Left ventricle myocardium inferior (tissue), 1 donor: ENCODE measurements around the gene KCNH2. TPM values are rescaled to one million over a fixed set of nuclear protein-coding genes. Genes with fewer than 3 reads are reported as not detected.

Experiments used
- DNase-seq: peaks from one replicate; pipeline ENCODE4 v3.0.0-alpha.2; 2020
- H3K27ac ChIP-seq: fragments of 200-600 bp; replicated peaks from 2 replicates; pipeline ENCODE4 v1.8.0; 2021
- H3K27me3 ChIP-seq: fragments of 200-600 bp; 2 replicates; pipeline ENCODE4 v1.8.0; 2021; ENCODE audit warnings: low read depth
- H3K36me3 ChIP-seq: fragments of 200-600 bp; 2 replicates; pipeline ENCODE4 v1.8.0; 2021
- H3K4me1 ChIP-seq: fragments of 200-600 bp; 2 replicates; pipeline ENCODE4 v1.8.0; 2021
- H3K4me3 ChIP-seq: fragments of 200-600 bp; 2 replicates; pipeline ENCODE4 v1.8.0; 2021; ENCODE audit warnings: mild to moderate bottlenecking, moderate library complexity
- H3K9me3 ChIP-seq: fragments of 200-600 bp; replicated peaks from 2 replicates; pipeline ENCODE4 v1.8.0; 2021
- intact Hi-C: fragments of 100-400 bp; cut with micrococcal nuclease; formaldehyde crosslinking; loops from one replicate; pipeline ENCODE4 v1.11.0; 2022
- total RNA-seq: library from RNA; stranded (reverse); fragmentation: NEBNext Ultra II Directional; extraction: Animal tissue kit (Norgen Biotek cat#: 25700); gene quantifications from one replicate; pipeline ENCODE4 v1.2.1, GENCODE V29; 2021
- TF ChIP-seq, protein P1 (sequence below): fragments of 200-600 bp; IDR thresholded peaks from 2 replicates; pipeline ENCODE4 v1.8.0; 2021; ENCODE audit warnings: antibody characterized with exemption, mild to moderate bottlenecking, borderline replicate concordance
- donor health status: DM: no; HTN: yes; CAD: no; lungs with severe emphysema.

KCNH2 gene
- total RNA-seq, 1 donor from 2014 or later, result 94.1 TPM

DNA sequence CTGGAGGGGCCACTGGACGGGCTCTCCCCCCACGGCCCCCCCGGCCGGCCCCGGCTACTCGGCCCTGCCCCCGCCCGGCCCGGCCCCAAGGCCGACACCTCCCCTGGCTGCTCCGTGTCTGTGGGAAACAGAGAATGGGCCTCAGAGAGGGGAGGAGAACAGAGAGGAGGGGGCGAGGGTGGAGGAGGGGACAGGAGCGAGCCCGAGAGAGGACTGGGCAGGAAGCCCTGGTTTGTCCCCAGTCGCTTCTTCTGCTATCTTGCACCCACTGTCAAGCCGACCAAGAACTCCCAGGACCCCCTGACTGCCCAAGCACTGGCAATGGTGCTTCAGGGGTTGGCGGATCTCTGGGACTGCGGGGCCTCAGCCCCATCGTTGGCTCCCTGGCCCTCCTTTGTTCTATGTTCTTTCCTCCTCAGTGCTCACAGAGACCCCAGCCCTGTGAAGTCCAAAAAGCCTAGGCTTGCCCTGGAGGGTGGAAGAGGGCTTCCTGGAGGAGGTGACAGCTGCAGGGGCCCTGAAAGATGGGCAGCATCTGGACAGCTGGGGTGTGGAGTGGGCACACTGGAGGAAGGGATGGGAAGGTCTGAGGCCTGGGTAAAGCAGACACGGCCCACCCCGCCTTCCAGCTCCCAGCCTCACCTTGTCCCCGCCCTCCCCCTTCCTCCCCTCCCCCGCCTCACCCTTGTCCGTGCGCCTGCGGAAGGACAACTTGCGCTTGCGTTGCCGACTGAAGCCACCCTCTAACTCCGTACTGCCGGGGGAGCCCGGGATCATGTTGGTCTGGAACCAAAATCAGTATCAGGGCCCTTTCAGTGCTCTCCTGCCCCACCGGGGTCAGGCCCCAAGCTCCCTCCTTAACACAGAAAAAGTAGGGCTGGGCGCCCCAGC, 30.1 kb downstream of the KCNH2 start:
- Histone ChIP-seq H3K27me3 (peaks cover 40% of the 10 kb centered on the region), H3K27ac (peak overlapping the region; percentile 85), H3K9me3 (no peaks in the 10 kb centered on the region), H3K4me1 (peaks cover 51% of the 10 kb centered on the region), H3K4me3 (no peak overlapping the region), H3K36me3 (peaks cover 17% of the 10 kb centered on the region)
- DNase-seq, result peak; percentile 7
- intact Hi-C loops, result no loop called here
- TF ChIP-seq, protein P1, sequence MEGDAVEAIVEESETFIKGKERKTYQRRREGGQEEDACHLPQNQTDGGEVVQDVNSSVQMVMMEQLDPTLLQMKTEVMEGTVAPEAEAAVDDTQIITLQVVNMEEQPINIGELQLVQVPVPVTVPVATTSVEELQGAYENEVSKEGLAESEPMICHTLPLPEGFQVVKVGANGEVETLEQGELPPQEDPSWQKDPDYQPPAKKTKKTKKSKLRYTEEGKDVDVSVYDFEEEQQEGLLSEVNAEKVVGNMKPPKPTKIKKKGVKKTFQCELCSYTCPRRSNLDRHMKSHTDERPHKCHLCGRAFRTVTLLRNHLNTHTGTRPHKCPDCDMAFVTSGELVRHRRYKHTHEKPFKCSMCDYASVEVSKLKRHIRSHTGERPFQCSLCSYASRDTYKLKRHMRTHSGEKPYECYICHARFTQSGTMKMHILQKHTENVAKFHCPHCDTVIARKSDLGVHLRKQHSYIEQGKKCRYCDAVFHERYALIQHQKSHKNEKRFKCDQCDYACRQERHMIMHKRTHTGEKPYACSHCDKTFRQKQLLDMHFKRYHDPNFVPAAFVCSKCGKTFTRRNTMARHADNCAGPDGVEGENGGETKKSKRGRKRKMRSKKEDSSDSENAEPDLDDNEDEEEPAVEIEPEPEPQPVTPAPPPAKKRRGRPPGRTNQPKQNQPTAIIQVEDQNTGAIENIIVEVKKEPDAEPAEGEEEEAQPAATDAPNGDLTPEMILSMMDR, result no peak

GRCh38 chr7:150947241-150947745, 30.8 kb downstream of the KCNH2 start:
- Histone ChIP-seq H3K4me1 (peaks cover 53% of the 10 kb centered on the region), H3K36me3 (peaks cover 17% of the 10 kb centered on the region), H3K27me3 (peaks cover 39% of the 10 kb centered on the region), H3K27ac (peak overlapping the region; percentile 85), H3K9me3 (no peaks in the 10 kb centered on the region), H3K4me3 (no peak overlapping the region)
- intact Hi-C loops, result no loop called here
- DNase-seq, result no peak
- TF ChIP-seq, protein P1, result no peak

DNA sequence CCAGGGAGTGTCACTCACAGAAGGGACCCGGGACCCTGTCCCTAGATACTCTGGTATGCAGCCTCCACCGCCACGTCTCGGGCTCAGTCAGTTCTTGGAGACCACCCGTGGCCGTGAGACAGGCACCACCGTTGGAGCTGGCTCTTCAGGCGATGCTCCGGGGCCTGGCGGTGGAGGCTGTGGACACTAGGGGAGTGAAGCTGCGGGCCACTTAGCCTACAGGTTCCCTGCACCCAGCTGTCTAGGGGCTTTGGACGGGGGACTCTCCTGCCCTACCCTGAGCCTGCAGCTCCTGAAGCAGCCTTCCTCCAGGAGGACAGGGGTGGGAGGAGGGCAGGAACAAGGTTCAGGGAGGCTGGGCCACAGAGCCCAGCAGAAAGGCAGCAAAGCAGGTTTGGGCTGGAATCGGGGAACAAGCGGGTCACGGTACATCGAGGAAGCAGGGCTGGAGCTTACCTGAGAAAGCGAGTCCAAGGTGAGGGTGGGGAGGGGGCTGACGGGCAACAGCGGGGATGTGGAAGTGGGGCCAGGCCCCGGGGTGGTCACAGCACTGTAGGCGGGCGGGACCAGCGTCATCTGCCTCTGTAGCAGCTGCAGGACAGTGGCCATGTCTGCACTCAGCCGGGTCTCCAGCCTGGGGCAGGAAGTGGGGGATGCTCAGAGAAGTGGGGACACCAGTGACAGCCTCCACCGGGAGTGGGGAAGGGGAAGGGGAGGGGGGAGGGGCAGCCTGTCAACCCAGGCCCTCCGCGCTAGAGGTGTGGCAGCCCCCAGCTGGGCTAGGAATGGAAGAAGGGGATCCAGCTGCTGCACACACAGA, 31.5 kb downstream of the KCNH2 start:
- no peak overlapping the region for H3K4me3 ChIP-seq
- H3K4me1 ChIP-seq, result peaks cover 59% of the 10 kb centered on the region
- H3K27ac ChIP-seq, result peak overlapping the region; percentile 85
- no peak for DNase-seq
- H3K9me3 ChIP-seq, result no peaks in the 10 kb centered on the region
- TF ChIP-seq, protein P1, result no peak
- intact Hi-C loops, result no loop called here
- peaks cover 17% of the 10 kb centered on the region for H3K36me3 ChIP-seq
- H3K27me3 ChIP-seq, result peaks cover 43% of the 10 kb centered on the region

- Histone ChIP-seq H3K36me3 (peaks cover 12% of the 10 kb centered on the region), H3K9me3 (no peaks in the 10 kb centered on the region), H3K4me3 (no peak overlapping the region), H3K4me1 (peaks cover 61% of the 10 kb centered on the region), H3K27me3 (peaks cover 50% of the 10 kb centered on the region), H3K27ac (peak overlapping the region; percentile 85)
- peak; percentile 81 for DNase-seq
- TF ChIP-seq, protein P1, result no peak
- intact Hi-C loops, result no loop called here
Measured at GRCh38 chr7:150945853-150946420, 32.2 kb downstream of the KCNH2 start.

DNA sequence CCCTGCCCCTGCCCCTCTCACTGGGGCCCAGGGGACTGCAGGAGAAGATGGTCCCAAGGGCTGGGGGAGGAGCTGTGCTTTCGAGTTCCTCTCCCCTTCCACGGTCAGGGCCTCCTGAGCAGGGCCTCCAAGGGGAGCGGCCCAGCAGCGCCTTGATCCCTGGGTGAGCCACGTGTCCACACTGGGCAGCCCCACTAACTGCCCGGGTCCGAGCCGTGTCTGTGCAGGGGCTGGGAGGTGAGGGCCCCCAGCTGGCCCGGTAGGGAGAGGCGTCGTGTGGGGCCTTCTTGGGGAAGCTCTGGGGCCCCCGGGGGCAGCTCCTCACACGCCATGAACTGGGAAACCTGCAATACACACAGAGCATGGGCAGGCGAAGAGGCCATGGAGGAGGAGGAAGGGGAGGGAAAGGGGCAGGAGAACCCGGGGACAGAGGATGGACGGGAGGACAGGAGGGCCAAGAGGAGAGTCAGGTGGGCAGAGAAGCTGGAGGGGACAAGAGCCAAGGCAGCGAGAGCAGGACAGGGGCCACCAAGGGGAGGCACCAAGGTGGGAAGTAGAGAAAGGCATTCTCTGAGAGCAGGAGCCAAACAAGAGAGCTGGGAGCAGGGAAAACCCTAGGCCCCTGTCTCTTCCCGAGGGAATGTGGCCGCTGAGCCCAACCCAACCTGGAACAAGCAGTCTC, 32.8 kb downstream of the KCNH2 start:
- Histone ChIP-seq H3K9me3 (no peaks in the 10 kb centered on the region), H3K4me3 (no peak overlapping the region), H3K36me3 (peaks cover 6% of the 10 kb centered on the region), H3K4me1 (peaks cover 61% of the 10 kb centered on the region), H3K27me3 (peaks cover 50% of the 10 kb centered on the region), H3K27ac (peak overlapping the region; percentile 85)
- TF ChIP-seq, protein P1, result no peak
- intact Hi-C loops, result no loop called here
- no peak for DNase-seq
